ENCODE results near the gene GNAI1. TPM values are rescaled to one million over a fixed set of nuclear protein-coding genes. Genes with fewer than 3 reads are reported as not detected.

GNAI1 gene
- total and polyA plus RNA-seq, 2 of the 13 experiments (the other 11 are each of a cell fraction or from before 2014, with no cell fraction given) = 3.5 to 5.7 TPM

DNA sequence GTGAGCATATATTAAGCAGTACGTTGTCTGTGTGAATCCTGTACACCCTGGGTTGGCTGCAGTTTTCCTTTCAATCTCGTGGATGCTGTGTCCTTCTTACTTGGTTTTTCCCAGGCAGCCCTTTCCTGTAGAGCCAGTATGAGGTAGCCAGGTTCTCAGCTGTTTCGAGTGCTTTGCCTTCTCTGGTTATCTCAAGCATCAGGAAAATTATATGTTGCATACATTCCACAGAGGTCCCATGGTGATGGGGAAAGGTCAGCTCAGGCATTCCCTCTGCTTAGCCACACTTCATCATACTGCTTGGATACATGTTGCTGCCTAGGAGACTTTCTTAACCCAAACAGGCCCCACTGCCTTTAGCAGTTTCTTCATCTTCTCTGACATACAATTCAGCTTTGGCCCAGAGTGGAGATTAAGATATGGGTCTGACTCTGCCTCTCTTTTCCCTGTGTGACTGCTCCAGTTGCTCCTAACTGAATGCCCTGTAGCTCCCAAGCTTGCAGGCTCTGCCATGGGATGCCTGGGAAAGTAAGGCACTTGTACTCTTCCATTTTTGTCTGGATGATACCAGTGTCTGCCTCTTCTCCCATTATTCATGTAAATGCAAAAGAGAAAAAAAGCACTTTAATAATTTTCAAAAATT is 11.3 kb downstream of the GNAI1 start:
- no peaks in the 10 kb centered on the region for H4K20me1 ChIP-seq (ENCODE audit: insufficient read depth, low read length)
- H3K9me3 ChIP-seq (ENCODE audit: low read length) = no peaks in the 10 kb centered on the region
- no peaks in the 10 kb centered on the region for H3K36me3 ChIP-seq (replicated peaks in 1 of 2; ENCODE audit: control insufficient read depth in 1 of 2, insufficient read depth in 2 of 2, low read length in 2 of 2)
- no peak for ATAC-seq
- in situ Hi-C loops (cut with HindIII; ENCODE audit: extremely low pct_ligation_motif_present, low pct_unique_long_range_greater_than_20kb) = no loop called here
- DNase-seq (ENCODE audit: low spot score) = no peak
- H3K27ac ChIP-seq (ENCODE audit: extremely low read length, insufficient read depth, low read length) = no peak overlapping the region
- H3K27me3 ChIP-seq (ENCODE audit: control insufficient read depth in 1 of 2, insufficient read depth in 2 of 2, low read length in 2 of 2) = no peaks in the 10 kb centered on the region
- no peak overlapping the region for H3K4me2 ChIP-seq (ENCODE audit: low read depth, low read length)
- WGBS (ENCODE audit: low lambda C conversion rate) = 95% methylated on average over 3 of the region's 3 CpGs
- BruUV-seq (replicated peaks) = no TSS peak
- TF ChIP-seq SMC3 (IDR thresholded peaks at IDR 0.05; ENCODE audit: low read length) (no peak), POGZ (CRISPR knock-in tag; IDR thresholded peaks at IDR 0.05) (no peak), NR1H2 (CRISPR knock-in tag; IDR thresholded peaks at IDR 0.05; ENCODE audit: borderline replicate concordance, low read depth) (no peak), ZNF180 (CRISPR knock-in tag; IDR thresholded peaks at IDR 0.05; ENCODE audit: borderline replicate concordance, low read depth) (no peak), SMARCE1 (IDR thresholded peaks at IDR 0.05; ENCODE audit: borderline replicate concordance) (no peak), HDAC6 (IDR thresholded peaks at IDR 0.05; ENCODE audit: low read depth, low read length) (no peak), SRSF9 (IDR thresholded peaks at IDR 0.05; ENCODE audit: borderline replicate concordance, insufficient read depth, low read depth, low read length, poor library complexity, severe bottlenecking) (no peak), ZNF101 (CRISPR knock-in tag; IDR thresholded peaks at IDR 0.05; ENCODE audit: borderline replicate concordance, low read depth) (no peak), NCOA2 (CRISPR knock-in tag; IDR thresholded peaks at IDR 0.05) (no peak), GZF1 (CRISPR knock-in tag; IDR thresholded peaks at IDR 0.05) (no peak), ZNF670 (CRISPR knock-in tag; IDR thresholded peaks at IDR 0.05; ENCODE audit: borderline replicate concordance) (no peak), GTF3A (CRISPR knock-in tag; conservative IDR thresholded peaks at IDR 0.05) (no peak), ELF1 (CRISPR knock-in tag; IDR thresholded peaks at IDR 0.05) (no peak), ZNF552 (CRISPR knock-in tag; IDR thresholded peaks at IDR 0.05; ENCODE audit: borderline replicate concordance) (no peak), HNRNPLL (IDR thresholded peaks at IDR 0.05; ENCODE audit: low read depth, low read length, poor library complexity, severe bottlenecking) (no peak)
- TF ChIP-seq, protein P1, sequence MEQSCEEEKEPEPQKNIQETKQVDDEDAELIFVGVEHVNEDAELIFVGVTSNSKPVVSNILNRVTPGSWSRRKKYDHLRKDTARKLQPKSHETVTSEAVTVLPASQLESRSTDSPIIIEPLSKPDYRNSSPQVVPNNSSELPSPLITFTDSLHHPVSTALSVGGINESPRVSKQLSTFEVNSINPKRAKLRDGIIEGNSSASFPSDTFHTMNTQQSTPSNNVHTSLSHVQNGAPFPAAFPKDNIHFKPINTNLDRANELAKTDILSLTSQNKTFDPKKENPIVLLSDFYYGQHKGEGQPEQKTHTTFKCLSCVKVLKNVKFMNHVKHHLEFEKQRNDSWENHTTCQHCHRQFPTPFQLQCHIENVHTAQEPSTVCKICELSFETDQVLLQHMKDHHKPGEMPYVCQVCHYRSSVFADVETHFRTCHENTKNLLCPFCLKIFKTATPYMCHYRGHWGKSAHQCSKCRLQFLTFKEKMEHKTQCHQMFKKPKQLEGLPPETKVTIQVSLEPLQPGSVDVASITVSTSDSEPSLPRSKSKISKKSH (CRISPR knock-in tag; IDR thresholded peaks at IDR 0.05; ENCODE audit: borderline replicate concordance) = no peak
- TF ChIP-seq, protein P2, sequence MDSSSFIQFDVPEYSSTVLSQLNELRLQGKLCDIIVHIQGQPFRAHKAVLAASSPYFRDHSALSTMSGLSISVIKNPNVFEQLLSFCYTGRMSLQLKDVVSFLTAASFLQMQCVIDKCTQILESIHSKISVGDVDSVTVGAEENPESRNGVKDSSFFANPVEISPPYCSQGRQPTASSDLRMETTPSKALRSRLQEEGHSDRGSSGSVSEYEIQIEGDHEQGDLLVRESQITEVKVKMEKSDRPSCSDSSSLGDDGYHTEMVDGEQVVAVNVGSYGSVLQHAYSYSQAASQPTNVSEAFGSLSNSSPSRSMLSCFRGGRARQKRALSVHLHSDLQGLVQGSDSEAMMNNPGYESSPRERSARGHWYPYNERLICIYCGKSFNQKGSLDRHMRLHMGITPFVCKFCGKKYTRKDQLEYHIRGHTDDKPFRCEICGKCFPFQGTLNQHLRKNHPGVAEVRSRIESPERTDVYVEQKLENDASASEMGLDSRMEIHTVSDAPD (CRISPR knock-in tag; IDR thresholded peaks at IDR 0.05) = no peak
- peaks cover 7% of the 10 kb centered on the region for H3K4me1 ChIP-seq (ENCODE audit: insufficient read depth, low read length)
- peaks cover 2% of the 10 kb centered on the region for H3K79me2 ChIP-seq (ENCODE audit: insufficient read depth, low read length)
- H3K9ac ChIP-seq (ENCODE audit: insufficient read depth, low read depth, low read length) = no peak overlapping the region
- no peak overlapping the region for H2AFZ ChIP-seq (ENCODE audit: low read length)
- H3K4me3 ChIP-seq (replicated peaks in 1 of 3; ENCODE audit: insufficient read depth in 1 of 3, low read depth in 2 of 3, low read length in 3 of 3) = no peak overlapping the region
- ChIA-PET CTCF (ENCODE audit: low intra/inter-chr PET ratio, low total read pairs) (no interaction called here), POLR2A (no interaction called here)
- intact Hi-C loops (cut with micrococcal nuclease; ENCODE audit: unreplicated experiment) = no loop called here
- FAIRE-seq = no peak
